ENCODE data around the gene NGFR.
"Not testable (repeated sequence)": the region's sequence is repeated elsewhere in the genome, so short reads cannot be mapped to it uniquely, and the experiment has no call there.

NGFR gene

DNA sequence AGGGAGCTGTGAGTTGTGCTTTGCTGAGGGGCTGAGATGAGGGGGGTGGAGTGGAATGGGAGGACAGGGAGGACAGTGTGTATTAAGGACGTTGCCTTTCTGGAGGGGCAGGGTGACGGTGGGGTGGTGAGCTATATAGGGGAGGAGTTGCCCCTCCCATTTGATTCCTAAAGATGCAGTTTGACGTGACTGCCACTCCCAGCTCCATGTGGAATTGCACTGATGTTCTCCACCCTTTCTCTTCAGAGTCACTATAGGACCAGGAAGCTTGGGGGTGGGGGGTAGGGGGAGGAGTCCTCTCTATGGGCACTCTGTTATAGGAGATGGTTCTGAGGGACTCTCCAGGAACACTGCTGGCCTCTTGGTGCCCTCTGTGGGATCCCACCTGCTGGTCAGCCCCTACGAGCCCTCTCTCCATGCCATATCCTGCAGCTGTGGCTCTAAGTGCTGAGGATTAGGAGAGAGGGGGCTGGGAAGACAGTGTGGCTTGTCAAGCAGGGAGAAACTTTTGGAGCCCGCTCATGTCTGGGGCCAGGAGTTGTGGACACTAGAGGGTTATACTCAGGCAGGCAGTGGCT is 3.8 kb upstream of the NGFR start:
- intact Hi-C loops (cut with DNase I) = no loop called here
- no peak for DNase-seq

DNA sequence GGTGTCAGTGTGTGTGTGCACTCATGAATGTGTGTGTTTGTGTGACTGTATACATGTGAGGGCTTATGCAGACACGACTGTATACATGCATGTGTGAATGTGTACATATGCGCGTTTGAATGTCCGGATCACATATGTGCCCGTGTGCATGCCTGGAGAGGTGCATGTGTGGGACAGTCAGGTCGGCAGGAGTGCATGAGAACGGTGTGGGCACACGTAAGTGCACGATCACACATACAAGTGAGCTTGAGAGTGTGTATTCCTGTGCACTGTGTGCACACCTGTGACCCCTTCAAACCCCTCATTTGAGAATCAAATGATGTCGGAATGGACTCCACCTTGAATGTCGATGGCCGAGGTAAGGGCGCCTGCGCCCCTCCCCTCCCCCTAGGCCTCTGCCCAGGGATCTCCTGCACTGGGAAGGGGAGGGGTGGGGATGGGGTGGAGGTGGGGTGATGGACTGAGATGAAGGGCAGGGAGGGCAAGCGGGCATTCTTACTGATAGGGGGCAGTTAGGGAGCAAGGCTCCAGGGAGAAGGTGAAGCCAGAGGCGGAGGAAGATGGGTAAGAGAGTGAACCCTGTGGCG is 601 bp upstream of the NGFR start:
- intact Hi-C loops (cut with DNase I) = no loop called here
- no peak for DNase-seq

DNA sequence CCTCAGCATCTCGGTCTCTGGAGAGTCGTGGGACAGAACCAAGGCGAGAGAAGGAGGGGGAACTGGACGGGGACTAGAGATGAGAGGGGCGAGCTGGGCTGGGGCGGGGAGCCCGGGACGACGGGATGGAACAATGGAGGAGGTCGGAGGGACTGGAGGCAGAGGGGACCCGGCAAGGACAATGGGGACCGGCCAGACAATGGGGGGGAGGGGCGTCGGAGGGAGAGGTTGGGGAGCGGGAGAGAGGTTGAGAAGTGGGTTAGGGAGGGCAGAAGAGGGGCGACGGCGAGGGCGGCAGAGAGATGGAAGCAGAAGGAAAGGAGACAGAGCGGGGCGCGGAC is 719 bp downstream of the NGFR start:
- intact Hi-C loops (cut with DNase I) = loop anchor here (5.0 kb wide), 1 partner anchor 56 kb away; no protein-coding TSS in a partner anchor
- peak in 1 of 42 donors; percentile 47 for DNase-seq

DNA sequence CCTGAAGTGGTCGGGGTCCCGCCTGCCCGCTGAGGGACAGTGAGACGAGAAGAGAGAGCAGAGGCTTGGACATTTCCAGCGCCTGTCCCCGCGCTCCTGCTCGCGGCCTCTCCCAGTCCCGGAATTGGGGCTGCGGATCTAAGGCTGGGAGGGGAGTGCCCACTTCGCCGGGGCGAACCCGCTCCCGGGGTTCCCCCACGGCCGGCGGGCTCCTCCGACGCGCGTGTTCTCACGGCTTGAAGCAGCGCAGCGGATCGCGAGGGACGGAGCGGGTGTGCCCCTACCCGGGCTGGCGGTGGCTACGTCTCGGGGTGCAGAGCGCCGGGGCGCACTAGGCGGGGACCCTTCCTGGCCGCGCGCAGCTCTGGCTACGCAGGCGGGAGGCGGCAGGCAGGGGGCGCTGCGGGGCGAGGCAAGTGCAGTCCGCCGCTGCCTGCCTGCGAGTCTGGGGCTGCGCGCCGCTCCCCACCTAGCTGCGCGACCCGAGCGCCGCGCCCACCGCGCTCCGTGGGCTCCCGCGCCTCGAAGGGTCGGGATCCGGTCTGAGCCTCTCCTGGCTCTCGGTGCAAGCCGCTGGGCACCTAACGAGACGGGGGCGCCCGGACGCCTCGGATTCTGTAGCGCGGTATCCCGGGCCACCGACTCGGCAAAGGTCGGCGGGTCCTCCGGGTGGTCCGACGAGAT is 1.2 kb downstream of the NGFR start:
- intact Hi-C loops (cut with DNase I) = loop anchor here (5.0 kb wide), 1 partner anchor 56 kb away; no protein-coding TSS in a partner anchor
- peak; percentile 40 to 94 (median 82) for DNase-seq

DNA sequence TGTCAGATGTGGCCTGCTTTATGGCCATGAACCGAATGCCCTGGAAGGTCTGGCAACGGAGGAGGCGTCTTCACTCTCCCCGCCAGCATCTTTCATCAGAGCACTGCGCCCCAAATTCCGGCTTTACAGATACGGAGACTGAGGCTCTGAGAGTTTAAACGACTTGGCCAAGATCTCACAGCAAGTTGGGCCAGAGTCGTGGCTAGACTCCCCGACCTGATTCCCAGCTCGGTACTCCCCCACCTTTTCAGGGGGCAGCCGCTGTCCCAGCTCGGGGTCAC is 1.7 kb downstream of the NGFR start:
- no peak for DNase-seq

DNA sequence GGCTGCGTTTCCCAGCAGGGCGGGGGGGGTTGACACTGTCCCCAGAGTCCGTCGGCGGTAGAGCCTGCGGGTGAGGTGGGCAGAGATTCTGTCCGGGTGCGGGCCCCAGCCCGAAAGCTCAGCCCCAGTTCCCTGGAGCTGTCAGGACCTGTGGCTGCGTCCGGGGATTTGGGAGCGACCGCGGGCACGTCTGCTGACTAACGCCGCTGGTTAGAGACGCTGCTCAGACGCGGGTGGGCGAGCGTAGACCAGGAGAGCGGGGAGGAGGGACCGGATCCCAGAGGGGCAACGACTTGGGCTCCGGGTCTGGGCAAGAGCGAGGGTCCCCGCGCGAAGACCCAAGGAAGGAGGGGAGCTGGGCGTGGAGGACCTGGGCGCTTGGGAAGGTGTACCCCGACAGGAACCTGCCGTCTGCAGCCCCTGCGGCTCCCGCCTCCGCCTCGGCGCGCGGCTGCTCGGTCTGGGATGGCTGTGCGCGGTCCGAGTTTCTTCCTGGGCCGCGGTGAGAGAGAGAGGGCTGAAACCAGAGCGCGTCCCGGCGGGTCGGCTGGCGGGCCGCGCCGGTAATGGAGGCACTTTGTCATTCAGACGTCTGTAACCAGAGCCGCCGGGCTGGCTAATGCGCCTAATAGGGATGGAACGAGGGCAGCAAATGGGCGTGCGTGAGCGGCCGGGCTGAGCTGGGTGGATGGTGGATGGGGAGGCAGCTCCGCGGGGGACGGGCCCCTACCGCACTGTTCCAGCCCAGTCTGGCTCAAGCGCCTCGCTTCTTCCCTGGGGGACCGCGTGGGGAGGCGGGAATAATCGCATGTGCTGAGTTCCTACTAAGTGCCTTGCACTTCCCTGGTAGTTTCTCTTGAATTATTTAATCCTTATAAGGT is 2.3 kb downstream of the NGFR start:
- DNase-seq = peak in 19 of 42 donors; percentile 9 to 74 (median 29)
- intact Hi-C loops (cut with DNase I) = loop anchor here (5.0 kb wide), 1 partner anchor 55 kb away; no protein-coding TSS in a partner anchor

More for the DNA sequence above, 1.7 kb downstream of the NGFR start:
- intact Hi-C loops (cut with DNase I) = loop anchor here (5.0 kb wide), 1 partner anchor 55 kb away; no protein-coding TSS in a partner anchor

DNA sequence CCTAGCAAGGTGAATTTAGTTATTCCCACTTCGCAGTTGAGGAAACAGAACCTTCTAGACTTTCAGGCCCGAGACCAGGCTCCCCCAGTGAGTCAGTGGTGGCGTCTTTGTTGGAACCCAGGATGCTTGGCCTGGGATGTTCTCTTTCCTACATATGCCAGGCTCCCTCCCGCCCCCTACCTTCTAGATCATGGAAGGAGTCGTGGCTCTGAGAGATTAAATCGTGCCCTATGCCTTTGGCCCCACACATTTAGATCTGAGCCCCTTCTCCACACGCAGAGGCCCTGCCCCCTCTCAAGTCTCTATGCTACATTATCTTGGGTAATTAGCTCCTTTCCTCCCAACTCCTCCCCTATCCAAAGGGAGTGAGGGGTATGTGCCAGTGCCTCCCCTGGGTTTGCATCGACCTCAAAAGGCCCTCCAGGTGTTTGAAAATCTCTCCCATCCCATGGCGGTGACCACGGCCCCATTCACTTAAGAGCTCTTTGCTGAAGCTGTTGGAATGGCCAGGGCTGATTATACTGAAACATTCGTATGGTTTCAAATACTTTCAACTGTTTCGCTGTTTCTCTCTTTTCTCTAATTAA is 3.0 kb downstream of the NGFR start:
- no peak for DNase-seq
- intact Hi-C loops (cut with DNase I) = loop anchor here (5.0 kb wide), 1 partner anchor 54 kb away; no protein-coding TSS in a partner anchor

DNA sequence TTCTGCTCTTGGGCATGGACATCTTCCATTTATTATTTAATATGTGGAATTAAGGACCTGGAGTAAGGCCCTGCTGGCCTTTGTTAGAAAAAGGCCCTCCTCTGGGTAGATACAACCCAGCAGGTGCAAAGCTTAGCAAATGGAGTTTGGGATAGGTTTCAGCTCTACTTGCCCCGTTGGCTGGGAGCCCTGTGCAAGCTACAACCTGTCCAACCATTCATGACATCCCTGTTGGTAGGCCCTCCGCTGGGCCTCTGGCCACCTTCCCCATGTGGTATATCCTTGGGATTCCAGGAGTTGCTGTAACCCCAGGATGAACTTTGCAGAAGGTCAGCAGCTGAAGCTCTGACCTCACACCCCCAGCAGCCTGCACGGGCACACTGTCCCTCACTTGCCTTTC is 6.4 kb downstream of the NGFR start:
- no peak for DNase-seq
- intact Hi-C loops (cut with DNase I) = no loop called here

DNA sequence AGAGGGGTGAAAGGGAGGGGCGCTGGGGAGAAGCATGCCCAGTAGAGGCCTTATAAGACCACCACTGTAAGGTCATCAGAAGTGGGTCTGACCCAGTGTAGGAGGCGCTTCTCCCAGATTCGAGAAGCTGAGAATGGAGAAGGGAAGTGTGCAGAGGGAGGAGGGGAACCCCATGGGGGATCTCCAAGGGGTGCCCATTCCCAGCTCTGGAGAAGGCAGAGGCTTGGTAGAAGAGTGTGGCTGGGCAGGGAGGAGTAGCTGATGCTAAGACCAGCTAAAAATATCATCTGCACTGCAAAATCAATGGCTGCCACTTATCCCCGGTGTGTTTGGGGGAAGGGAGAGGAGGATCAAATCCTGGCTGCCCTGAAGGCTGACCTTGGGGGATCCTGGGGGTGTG is 7.2 kb downstream of the NGFR start:
- no peak for DNase-seq
- intact Hi-C loops (cut with DNase I) = no loop called here

DNA sequence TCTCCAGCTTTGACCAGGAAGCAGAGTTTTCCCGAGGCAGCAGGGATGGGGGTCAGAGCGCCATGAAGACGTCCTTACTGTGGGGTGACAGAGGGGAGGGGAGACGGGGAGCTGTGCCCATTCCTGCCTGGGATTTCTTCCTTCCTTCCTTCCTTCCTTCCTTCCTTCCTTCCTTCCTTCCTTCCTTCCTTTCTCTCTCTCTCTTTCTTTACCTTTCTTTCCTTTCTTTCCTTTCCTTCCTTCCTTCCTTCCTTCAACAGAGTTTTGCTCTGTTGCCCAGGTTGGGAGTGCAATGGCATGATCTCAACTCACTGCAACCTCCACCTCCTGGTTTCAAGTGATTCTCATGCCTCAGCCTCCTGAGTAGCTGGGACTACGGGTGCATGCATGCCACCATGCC is 7.6 kb downstream of the NGFR start:
- intact Hi-C loops (cut with DNase I); DNase-seq: not testable (repeated sequence)

DNA sequence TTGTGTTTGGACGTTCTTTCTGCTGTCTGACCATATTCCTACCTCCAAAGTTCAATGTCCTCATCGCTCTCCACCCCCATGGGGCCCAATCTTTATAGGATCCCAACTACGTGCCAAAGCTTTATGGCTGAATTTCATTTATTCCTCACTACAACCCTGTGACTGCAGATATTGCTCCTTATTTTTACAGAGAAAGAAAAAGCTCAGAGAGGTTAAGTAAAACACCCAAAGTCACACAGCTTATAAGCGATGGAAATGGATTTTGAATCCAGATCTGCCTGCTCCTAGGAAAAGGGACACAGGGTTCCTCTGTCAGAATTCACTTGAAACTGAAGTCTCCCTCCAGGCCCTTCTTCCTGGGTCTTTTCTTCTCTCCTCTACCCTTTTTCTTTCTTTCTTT is 9.3 kb downstream of the NGFR start:
- intact Hi-C loops (cut with DNase I) = no loop called here
- DNase-seq = no peak

DNA sequence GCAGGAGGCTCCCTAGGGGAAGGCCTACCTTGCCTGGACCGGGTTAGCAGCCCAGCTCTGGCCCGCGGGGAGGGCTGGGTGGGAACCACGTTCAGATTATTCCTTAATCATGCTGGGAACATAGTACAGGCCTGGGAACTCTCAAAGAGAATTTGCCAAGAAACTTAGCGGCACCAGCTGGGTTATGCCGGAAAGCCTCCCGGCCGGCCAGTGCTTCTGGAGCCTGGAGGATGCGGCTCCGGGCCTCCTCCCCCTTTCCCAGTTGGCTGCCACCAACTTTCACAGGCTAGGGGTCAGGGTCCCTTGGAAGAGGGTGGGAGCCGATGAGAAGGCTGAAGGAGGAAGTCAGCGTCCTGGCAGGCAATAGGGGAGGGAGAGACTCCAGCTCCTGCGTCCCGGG is 10.8 kb downstream of the NGFR start:
- intact Hi-C loops (cut with DNase I) = no loop called here
- DNase-seq = no peak

DNA sequence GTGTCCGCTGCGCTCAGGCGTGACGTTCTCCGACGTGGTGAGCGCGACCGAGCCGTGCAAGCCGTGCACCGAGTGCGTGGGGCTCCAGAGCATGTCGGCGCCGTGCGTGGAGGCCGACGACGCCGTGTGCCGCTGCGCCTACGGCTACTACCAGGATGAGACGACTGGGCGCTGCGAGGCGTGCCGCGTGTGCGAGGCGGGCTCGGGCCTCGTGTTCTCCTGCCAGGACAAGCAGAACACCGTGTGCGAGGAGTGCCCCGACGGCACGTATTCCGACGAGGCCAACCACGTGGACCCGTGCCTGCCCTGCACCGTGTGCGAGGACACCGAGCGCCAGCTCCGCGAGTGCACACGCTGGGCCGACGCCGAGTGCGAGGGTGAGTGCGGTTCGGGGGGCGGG is 11.2 kb downstream of the NGFR start:
- intact Hi-C loops (cut with DNase I) = no loop called here
- no peak for DNase-seq

DNA sequence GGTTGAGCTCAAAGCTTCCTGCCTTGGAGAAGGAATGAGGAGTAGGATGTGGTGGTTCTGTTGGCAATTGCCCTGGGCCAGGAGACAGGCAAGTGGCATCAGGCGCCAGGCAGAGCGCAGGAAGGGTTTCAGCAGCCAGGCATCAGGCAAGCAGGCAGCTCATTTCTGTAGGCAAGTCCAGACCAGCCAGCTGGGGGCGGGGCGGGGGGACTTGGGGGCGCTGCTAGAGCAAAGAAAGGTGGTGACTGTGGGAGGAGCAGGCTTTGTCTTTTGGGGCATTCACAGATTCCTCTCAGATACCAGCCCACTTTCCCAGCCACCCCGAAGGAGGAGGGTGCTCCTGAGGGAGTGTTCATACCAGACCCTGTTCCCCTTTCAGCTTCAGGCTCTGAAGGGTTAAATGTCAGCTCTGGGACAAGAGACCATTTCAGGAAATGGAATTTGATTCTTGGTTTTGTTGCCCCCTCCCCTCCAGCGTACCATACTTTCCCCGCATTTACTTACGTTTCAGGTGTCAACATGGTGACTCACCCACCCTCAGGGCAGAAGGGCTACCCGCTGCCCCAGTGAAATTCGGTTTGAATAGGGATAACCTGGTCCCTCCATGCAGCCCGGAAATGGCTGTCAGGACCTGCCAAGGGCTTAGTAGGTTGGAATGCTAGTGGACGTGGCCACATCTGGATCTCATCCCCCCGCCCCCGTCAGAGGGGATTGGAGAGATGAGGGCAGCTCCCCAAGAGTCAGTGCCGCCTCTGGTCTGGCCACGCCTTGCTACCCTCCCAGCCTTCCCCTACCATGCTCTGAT is 13.2 kb downstream of the NGFR start:
- no peak for DNase-seq
- intact Hi-C loops (cut with DNase I) = no loop called here

DNA sequence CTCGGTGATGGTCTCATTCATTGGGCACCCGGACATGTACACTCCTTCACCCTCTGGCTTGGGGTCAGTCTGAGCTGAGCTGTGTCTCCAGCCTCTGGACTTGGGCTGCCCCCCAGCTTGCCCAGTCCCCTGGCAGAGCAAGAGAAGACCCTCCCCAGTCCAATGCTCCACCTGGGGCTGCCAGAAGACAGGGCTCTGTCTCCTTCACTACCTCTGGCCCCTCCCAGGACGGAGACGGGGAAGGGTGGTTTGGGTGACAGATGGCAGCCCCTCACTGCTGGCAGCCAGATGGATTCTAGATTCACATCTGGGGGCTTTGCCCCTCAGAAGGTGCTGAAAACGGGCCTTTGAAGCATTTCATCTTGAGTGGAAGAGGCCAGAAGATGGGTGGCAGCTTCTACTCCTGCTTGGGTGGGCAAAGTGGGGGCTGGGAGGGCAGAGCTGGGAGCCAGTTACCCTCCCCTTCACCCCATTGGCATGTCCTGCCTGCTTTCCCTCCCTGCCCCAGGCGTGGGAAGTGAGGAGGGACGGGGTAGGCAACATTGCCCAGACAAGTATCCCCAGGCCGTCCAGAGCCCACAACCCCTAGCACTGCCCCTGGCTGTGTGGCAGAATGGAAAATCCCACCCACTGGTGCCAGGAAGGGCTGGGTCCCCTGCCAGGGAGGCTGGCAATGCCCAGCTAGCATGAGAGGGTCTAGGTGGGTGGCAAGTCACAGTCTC is 13.9 kb downstream of the NGFR start:
- DNase-seq = peak in 1 of 42 donors; percentile 23
- intact Hi-C loops (cut with DNase I) = no loop called here

DNA sequence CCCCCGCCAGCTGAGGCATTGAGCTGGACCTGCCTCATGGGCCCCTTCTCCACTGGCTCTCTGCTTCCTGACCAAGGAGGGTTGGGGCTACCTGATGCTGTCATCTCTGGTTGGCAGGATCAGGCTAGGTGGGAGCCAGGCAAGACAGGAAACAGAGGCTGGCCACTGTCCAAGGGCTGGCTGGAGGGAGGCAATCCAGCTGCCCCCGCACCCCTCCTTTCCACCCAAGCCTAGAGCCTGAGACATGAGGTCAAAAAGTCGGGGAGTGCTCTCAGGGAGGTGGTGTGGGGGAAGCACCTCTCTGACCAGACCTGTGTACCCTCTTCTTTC is 14.5 kb downstream of the NGFR start:
- DNase-seq = no peak
- intact Hi-C loops (cut with DNase I) = no loop called here

DNA sequence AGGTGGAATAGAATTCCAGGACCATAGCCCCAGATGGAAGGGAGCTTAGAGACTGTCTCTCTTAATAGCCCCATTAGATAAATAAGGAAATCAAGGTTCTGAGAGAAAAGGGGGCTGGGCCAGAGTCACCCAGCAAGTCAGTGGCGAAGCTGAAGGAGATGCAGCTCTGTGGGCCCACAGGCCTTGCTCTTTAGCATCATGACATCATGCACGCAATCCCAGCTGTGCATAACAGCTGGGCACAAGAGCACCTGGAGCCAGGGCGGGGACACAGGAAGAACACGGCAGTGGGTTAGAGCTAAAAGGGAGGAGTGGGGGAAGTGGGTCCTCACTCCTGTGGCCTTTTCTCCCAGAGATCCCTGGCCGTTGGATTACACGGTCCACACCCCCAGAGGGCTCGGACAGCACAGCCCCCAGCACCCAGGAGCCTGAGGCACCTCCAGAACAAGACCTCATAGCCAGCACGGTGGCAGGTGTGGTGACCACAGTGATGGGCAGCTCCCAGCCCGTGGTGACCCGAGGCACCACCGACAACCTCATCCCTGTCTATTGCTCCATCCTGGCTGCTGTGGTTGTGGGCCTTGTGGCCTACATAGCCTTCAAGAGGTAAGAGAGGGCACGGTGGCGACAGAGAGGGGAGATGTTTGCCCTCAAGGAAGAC is 15.1 kb downstream of the NGFR start:
- intact Hi-C loops (cut with DNase I) = no loop called here

DNA sequence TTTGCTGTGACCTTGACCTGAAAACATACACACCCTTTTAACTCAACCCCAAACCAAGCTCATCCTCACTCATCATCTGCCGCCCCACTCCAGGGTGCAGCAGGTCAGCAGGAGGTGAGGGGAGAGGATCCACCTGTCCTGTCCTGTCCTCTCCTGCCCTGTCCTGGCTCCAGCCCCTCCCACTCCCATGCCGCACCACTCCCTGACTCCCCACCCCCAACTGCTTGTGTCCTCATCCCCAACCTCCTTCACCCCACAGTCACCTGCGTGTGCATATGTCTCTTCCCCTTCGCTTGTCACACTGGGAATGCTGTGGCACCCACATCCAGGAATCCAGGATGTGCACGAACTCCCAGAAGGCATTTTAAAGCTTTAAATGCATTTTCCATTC is 15.6 kb downstream of the NGFR start:
- intact Hi-C loops (cut with DNase I) = no loop called here
- no peak for DNase-seq

More for the DNA sequence above, 15.1 kb downstream of the NGFR start:
- DNase-seq = no peak

All from head of caudate nucleus (tissue), 42 donors.